NCI-H510A treated with DMSO at 0.1 percent for 48 hours (cell line): ENCODE measurements around the gene TM9SF3.
A peak's percentile ranks its signal among the peaks of the same experiment; 100 is the strongest.

ENCODE experiments used
- DNase-seq: peaks from one replicate; lab custom pipeline; 2025; lab: John Stamatoyannopoulos, UW

Gene TM9SF3

GRCh38 chr10:96511044-96511945 is 75.5 kb downstream of the TM9SF3 start:
- DNase-seq = peak; percentile 82

- DNase-seq = no peak
Measured at GRCh38 chr10:96509017-96509641, 77.7 kb downstream of the TM9SF3 start.

- no peak for DNase-seq
Measured at GRCh38 chr10:96507044-96507443, 79.8 kb downstream of the TM9SF3 start.

GRCh38 chr10:96505150-96506136 is 81.4 kb downstream of the TM9SF3 start:
- peak; percentile 27 for DNase-seq

GRCh38 chr10:96502561-96503282 is 84.1 kb downstream of the TM9SF3 start:
- peak; percentile 98 for DNase-seq

GRCh38 chr10:96501985-96502384 is 84.8 kb downstream of the TM9SF3 start:
- DNase-seq = peak; percentile 39

- peak; percentile 31 for DNase-seq
Measured at GRCh38 chr10:96500519-96500918, 86.3 kb downstream of the TM9SF3 start.

- no peak for DNase-seq
Measured at GRCh38 chr10:96500050-96500449, 86.8 kb downstream of the TM9SF3 start.

GRCh38 chr10:96497391-96497790 is 89.4 kb downstream of the TM9SF3 start:
- DNase-seq = no peak

- no peak for DNase-seq
Measured at GRCh38 chr10:96496281-96496925, 90.4 kb downstream of the TM9SF3 start.

- no peak for DNase-seq
Measured at GRCh38 chr10:96495544-96495943, 91.3 kb downstream of the TM9SF3 start.

- DNase-seq = no peak
Measured at GRCh38 chr10:96494694-96495093, 92.1 kb downstream of the TM9SF3 start.

- no peak for DNase-seq
Measured at GRCh38 chr10:96493871-96494525, 92.8 kb downstream of the TM9SF3 start.

- DNase-seq = no peak
Measured at GRCh38 chr10:96493254-96493653, 93.6 kb downstream of the TM9SF3 start.

- peak; percentile 35 for DNase-seq
Measured at GRCh38 chr10:96491303-96491702, 95.5 kb downstream of the TM9SF3 start.

GRCh38 chr10:96488161-96488935 is 98.5 kb downstream of the TM9SF3 start:
- no peak for DNase-seq

- DNase-seq = no peak
Measured at GRCh38 chr10:96482815-96483588, 103.8 kb downstream of the TM9SF3 start.

GRCh38 chr10:96478355-96478754 is 108.5 kb downstream of the TM9SF3 start:
- DNase-seq = no peak

- DNase-seq = no peak
Measured at GRCh38 chr10:96473866-96474265, 112.9 kb downstream of the TM9SF3 start.
